BLaER1 treated with 17β-estradiol and CSF1 and Interleukin-3, amounts not matched to agents 10 nM and 100 nM (cell line): ENCODE data around the gene EWSR1.
"Not testable (repeated sequence)": the region's sequence is repeated elsewhere in the genome, so short reads cannot be mapped to it uniquely, and the experiment has no call there.

Experiments used
- H3K27ac ChIP-seq, 11 experiments: shearing (Covaris generic); formaldehyde crosslinking; 2 replicates each; pipeline ENCODE4 v1.8.1; 2022
- H3K27me3 ChIP-seq, 11 experiments: shearing (Covaris generic); formaldehyde crosslinking; 2 replicates each; pipeline ENCODE4 v1.8.1; 2022
- H3K36me3 ChIP-seq, 11 experiments: shearing (Covaris generic); formaldehyde crosslinking; 2 replicates each; pipeline ENCODE4 v1.8.1; 2022
- H3K4me1 ChIP-seq, 10 experiments: shearing (Covaris generic); formaldehyde crosslinking; 2 replicates each; pipeline ENCODE4 v1.8.1; 2022
- H3K4me2 ChIP-seq, 11 experiments: shearing (Covaris generic); formaldehyde crosslinking; 2 replicates each; pipeline ENCODE4 v1.8.1; 2022
- H3K4me3 ChIP-seq, 10 experiments: shearing (Covaris generic); formaldehyde crosslinking; 2 replicates each; pipeline ENCODE4 v1.8.1; 2022
- H3K9ac ChIP-seq, 11 experiments: shearing (Covaris generic); formaldehyde crosslinking; 2 replicates each; pipeline ENCODE4 v1.8.1; 2022
- H3K9me3 ChIP-seq, 11 experiments: shearing (Covaris generic); formaldehyde crosslinking; replicated peaks in 1 of 11; 2 replicates each; pipeline ENCODE4 v1.8.1; 2022
- H4K20me1 ChIP-seq, 11 experiments: shearing (Covaris generic); formaldehyde crosslinking; 2 replicates each; pipeline ENCODE4 v1.8.1; 2022
- Cebpa-rat ChIP-seq, 11 experiments: shearing (Covaris generic); IDR thresholded peaks; 2 replicates each; pipeline ENCODE4 v1.8.1; 2022

The EWSR1 gene

DNA sequence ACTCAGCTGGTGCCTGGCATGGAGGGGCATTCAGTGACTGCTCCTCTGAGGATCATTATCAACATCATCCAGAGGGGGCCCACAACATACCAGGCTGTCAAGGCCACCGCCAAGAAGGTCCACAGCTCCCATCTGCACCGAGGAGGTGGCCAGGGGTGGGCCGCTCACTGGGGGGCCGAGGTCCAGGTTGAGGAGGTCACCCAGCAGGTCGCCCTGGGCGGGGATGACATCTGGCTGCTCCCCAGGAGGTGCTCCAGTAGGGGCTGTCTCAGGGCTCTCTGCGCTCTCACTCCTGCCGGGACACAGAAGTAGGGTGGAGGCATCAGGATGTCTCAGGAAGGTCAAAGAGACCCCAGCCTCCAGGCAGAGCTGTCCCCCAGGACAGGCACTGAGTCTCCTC lies 72.5 kb downstream of the EWSR1 start:
- no peak for TF ChIP-seq Cebpa-rat (IDR thresholded peaks at IDR 0.05)
- Histone ChIP-seq H3K9me3 (no peaks in the 10 kb centered on the region), H3K4me1 (peaks cover 53 to 91% (median 86%) of the 10 kb centered on the region in 10 experiments), H3K9ac (peak overlapping the region in 1 of 11 experiments; percentile 29; a peak in 1 of 22 replicates), H3K36me3 (peaks cover 57 to 100% (median 82%) of the 10 kb centered on the region in 11 experiments), H3K4me3 (no peak overlapping the region), H3K27me3 (no peaks in the 10 kb centered on the region), H3K27ac (peak overlapping the region in 3 of 11 experiments; percentile 63 to 72 (median 68); a peak in 3 of 22 replicates), H3K4me2 (peak overlapping the region in 6 of 11 experiments; percentile 27 to 98 (median 42); a peak in 10 of 22 replicates), H4K20me1 (peaks cover 6 to 100% (median 54%) of the 10 kb centered on the region in 11 experiments; a peak in 20 of 22 replicates)

DNA sequence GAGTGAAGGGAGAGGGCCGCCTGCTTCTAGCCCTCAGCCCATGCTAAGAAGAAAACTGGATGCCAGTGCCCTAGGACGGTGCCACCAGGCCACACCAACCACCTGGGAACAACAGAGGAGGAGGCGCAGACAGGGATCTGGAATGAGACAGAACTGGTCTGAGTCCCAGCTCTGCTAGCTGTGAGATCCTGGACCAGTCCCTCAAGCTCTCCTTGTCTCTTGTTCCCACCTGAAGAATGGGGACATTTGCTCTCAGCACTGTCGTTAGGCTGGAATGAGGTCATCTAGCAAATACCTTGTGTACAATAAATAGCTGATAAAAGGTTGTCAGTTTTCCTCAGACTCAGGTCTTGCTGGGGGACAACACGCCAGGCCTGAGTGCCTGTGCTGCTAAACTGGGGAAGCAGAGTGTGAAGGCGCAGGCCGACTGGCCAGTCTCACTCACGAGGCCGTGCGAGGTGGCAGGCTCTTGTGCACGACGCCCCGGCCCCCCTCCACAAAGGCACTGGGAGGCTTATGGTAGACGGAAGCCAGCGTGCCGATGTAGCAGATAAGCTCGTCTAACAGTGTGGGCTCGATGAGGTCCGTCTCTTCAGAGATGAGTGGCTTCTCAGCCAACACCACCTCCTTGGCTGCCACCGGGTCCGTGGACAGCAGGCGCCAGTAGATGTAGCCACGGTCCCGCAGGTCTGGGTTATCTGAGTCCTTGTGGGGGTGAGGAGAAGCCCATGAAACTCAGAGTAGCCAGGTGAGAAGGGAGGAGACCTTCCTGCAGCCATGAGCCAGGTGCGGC lies 73.2 kb downstream of the EWSR1 start:
- peak overlapping the region in 8 of 11 experiments; percentile 61 to 89 (median 79); a peak in 15 of 22 replicates for H3K4me2 ChIP-seq
- H3K27ac ChIP-seq, result peak overlapping the region in 5 of 11 experiments; percentile 58 to 72 (median 68); a peak in 9 of 22 replicates
- peaks cover 59 to 100% (median 82%) of the 10 kb centered on the region in 11 experiments for H3K36me3 ChIP-seq

DNA sequence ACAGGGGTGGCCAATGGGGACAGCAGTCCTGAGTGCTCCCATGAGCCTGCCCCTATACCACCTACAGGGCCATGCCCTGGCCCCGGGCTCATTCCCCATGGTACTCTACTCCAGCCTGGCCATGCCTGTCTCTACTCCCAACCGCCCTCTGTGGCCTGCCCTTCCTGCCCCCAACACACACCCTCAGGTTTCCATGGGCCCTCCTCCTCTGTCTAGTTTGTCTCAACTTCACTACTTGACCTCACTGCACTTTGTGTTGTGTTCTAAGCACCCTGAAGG lies 73.7 kb downstream of the EWSR1 start:
- H3K27ac ChIP-seq, result peak overlapping the region in 5 of 11 experiments; percentile 58 to 72 (median 68); a peak in 11 of 22 replicates
- TF ChIP-seq Cebpa-rat (IDR thresholded peaks at IDR 0.05), result no peak
- H3K9me3 ChIP-seq, result no peaks in the 10 kb centered on the region
- H3K9ac ChIP-seq, result peak overlapping the region in 3 of 11 experiments; percentile 24 to 66 (median 54); a peak in 3 of 22 replicates
- no peak overlapping the region for H3K4me3 ChIP-seq
- peaks cover 45 to 79% (median 73%) of the 10 kb centered on the region in 10 experiments for H3K4me1 ChIP-seq
- peaks cover 1 to 100% (median 49%) of the 10 kb centered on the region in 11 experiments; a peak in 20 of 22 replicates for H4K20me1 ChIP-seq
- H3K4me2 ChIP-seq, result peak overlapping the region in 9 of 11 experiments; percentile 55 to 87 (median 74); a peak in 17 of 22 replicates
- peaks cover 61 to 100% (median 82%) of the 10 kb centered on the region in 11 experiments for H3K36me3 ChIP-seq
- no peaks in the 10 kb centered on the region for H3K27me3 ChIP-seq

More for the DNA sequence above, 73.2 kb downstream of the EWSR1 start:
- Histone ChIP-seq H3K27me3 (no peaks in the 10 kb centered on the region), H3K4me3 (no peak overlapping the region), H3K9ac (peak overlapping the region in 1 of 11 experiments; percentile 29; a peak in 1 of 22 replicates), H3K4me1 (peaks cover 46 to 84% (median 79%) of the 10 kb centered on the region in 10 experiments), H3K9me3 (no peaks in the 10 kb centered on the region), H4K20me1 (peaks cover 6 to 100% (median 49%) of the 10 kb centered on the region in 11 experiments; a peak in 20 of 22 replicates)
- TF ChIP-seq Cebpa-rat (IDR thresholded peaks at IDR 0.05), result no peak

DNA sequence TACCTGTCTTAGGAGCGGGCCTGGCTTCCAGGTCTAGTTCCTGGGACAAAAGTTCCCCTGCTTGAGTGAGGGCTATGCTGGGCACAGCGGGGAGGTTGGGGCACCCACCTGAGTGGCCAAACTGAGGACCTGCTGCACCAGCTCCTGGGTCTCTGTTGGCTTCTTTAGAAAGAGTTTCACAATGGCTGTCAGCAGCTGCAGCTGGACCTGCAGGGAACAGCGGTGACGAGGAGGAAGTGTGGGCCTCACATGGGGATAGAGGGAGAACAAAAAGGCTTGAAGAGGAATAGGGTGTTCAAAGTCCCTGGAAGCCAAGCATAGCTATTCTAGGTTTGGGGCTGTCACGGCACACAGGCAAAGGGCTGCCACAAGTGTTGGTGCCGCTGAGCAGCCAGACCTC lies 74.1 kb downstream of the EWSR1 start:
- Histone ChIP-seq H3K9ac (peak overlapping the region in 7 of 11 experiments; percentile 7 to 66 (median 43); a peak in 10 of 22 replicates), H3K4me2 (peak overlapping the region; percentile 30 to 87 (median 71); a peak in 21 of 22 replicates), H3K4me3 (no peak overlapping the region), H3K27me3 (no peaks in the 10 kb centered on the region), H3K36me3 (peaks cover 65 to 100% (median 82%) of the 10 kb centered on the region in 11 experiments), H3K27ac (peak overlapping the region in 7 of 11 experiments; percentile 26 to 72 (median 63); a peak in 13 of 22 replicates), H3K4me1 (peaks cover 41 to 75% (median 70%) of the 10 kb centered on the region in 10 experiments), H3K9me3 (no peaks in the 10 kb centered on the region), H4K20me1 (peaks cover 0 to 100% (median 47%) of the 10 kb centered on the region in 11 experiments; a peak in 20 of 22 replicates)
- peak in 3 of 11 experiments; percentile 22 to 72 (median 59); a peak in 3 of 22 replicates for TF ChIP-seq Cebpa-rat (IDR thresholded peaks at IDR 0.05)

DNA sequence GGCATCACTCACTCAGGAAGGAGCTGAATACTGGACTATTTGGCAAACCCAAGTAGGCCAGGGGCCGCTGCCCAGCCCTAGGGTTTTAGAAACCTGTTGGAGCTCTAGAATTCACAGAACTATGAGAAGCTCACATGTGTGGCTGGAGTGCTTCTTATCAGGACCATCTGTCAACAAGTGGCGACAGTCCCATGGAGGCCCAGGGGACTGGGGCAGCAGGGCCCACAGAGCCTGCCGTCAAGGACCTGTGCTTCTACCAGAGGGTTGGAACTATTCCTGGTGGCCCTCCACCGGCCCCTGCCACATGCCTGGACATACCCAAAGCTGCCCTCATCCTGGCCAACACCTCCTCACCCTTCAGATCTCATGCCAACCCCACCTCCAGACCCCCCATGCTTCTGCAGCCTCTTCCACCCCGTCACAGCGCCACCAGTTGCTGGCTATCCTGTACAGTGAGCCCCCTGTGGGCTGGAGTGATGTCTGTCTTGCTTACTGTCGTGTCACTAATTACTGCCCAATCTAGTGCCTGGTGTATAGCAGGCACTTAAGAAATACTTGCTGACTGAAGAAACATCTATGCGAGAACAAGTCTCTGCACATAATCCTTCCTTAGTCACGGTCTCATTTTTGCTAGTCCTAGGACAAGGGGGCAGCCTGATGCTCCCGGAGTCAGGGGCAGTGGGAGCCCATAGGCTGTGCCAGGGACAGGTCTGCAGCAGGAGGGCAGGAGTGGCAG lies 74.7 kb downstream of the EWSR1 start:
- no peak overlapping the region for H3K4me3 ChIP-seq
- H3K27me3 ChIP-seq, result no peaks in the 10 kb centered on the region
- peaks cover 71 to 100% (median 85%) of the 10 kb centered on the region in 11 experiments for H3K36me3 ChIP-seq
- peaks cover 36 to 69% (median 64%) of the 10 kb centered on the region in 10 experiments for H3K4me1 ChIP-seq
- H3K9ac ChIP-seq, result peak overlapping the region in 7 of 11 experiments; percentile 7 to 66 (median 43); a peak in 11 of 22 replicates
- H3K9me3 ChIP-seq, result no peaks in the 10 kb centered on the region
- peak overlapping the region; percentile 30 to 87 (median 71) for H3K4me2 ChIP-seq
- H4K20me1 ChIP-seq, result peaks cover 0 to 100% (median 41%) of the 10 kb centered on the region in 11 experiments; a peak in 20 of 22 replicates
- TF ChIP-seq Cebpa-rat (IDR thresholded peaks at IDR 0.05), result no peak
- peak overlapping the region in 7 of 11 experiments; percentile 26 to 72 (median 63); a peak in 14 of 22 replicates for H3K27ac ChIP-seq

DNA sequence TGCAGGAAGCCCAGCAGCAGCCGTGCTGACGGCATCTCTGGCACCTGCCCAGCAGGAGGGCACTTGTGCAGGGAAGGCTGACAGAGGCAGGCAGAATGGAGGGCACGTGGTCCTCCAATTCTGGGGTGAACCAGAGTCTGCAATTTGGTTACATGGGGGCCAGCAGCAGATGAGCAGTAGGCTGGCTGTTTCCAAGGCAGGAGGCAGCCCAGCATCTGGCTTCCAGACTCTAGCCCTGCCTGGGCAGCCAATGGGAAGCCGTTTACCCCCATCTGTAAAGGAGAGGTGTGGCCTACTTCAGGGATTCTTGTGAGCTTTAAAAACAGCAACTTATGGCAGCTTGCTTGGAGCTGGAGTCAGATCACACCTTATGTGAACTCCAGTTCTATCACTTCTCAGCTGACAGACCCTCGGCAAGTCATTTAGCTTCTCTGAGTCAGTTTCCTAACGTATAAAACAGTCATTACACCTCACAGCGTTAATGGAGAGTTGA lies 75.3 kb downstream of the EWSR1 start:
- Histone ChIP-seq H3K27ac (peak overlapping the region in 4 of 11 experiments; percentile 63 to 72 (median 70); a peak in 7 of 22 replicates), H3K36me3 (peaks cover 72 to 100% (median 88%) of the 10 kb centered on the region in 11 experiments), H3K4me3 (no peak overlapping the region), H3K4me1 (peaks cover 29 to 63% (median 58%) of the 10 kb centered on the region in 10 experiments), H3K4me2 (peak overlapping the region; percentile 30 to 87 (median 71)), H3K9me3 (no peaks in the 10 kb centered on the region), H3K9ac (peak overlapping the region in 4 of 11 experiments; percentile 20 to 66 (median 48); a peak in 7 of 22 replicates), H3K27me3 (no peaks in the 10 kb centered on the region), H4K20me1 (peaks cover 0 to 100% (median 41%) of the 10 kb centered on the region in 11 experiments; a peak in 20 of 22 replicates)
- TF ChIP-seq Cebpa-rat (IDR thresholded peaks at IDR 0.05), result no peak

DNA sequence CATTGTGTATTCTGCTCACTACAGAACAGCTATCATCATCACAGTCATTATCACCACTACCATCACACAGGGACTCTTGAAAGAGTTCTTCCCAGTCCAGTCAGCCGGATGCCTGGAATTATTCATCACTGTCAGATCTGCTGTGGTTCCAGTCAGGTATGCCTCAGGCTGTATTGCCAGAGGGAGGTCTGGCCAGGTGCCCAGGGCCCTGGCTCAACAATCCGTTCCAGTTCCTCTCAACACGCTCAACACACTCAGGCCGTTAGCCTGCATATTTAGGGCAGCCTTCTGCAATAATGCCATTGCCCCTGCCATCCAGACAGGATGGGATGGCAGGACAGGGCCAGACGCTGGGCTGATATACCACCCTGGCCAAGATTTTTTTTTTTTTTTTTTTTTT lies 76.1 kb downstream of the EWSR1 start:
- Histone ChIP-seq H3K4me1 (peaks cover 23 to 56% (median 52%) of the 10 kb centered on the region in 10 experiments), H3K27ac (no peak overlapping the region), H3K4me3 (no peak overlapping the region), H3K27me3 (no peaks in the 10 kb centered on the region), H4K20me1 (peaks cover 0 to 99% (median 41%) of the 10 kb centered on the region in 11 experiments; a peak in 20 of 22 replicates), H3K9ac (no peak overlapping the region), H3K9me3 (no peaks in the 10 kb centered on the region), H3K36me3 (peaks cover 72 to 100% (median 88%) of the 10 kb centered on the region in 11 experiments), H3K4me2 (peak overlapping the region in 8 of 11 experiments; percentile 55 to 87 (median 76); a peak in 14 of 22 replicates)
- TF ChIP-seq Cebpa-rat (IDR thresholded peaks at IDR 0.05), result no peak

DNA sequence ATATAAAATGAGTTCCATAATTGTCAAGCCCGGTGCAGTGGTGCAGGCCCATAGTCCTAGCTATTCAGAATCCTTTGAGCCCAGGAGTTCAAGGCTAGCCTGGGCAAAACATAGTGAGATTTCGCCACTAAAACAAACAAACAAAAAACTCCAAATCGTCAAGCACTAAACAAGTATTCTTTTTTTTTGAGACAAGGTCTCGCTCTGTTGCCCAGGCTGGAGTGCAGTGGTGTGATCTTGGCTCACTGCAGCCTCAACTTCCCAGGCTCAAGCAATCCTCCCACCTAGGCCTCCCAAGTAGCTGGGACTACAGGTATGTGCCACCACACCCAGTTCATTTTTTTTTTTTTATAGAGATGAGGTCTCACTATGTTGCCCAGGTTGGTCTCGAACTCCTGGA lies 76.8 kb downstream of the EWSR1 start:
- H3K9ac ChIP-seq, H3K4me3 ChIP-seq, H3K27me3 ChIP-seq, H3K9me3 ChIP-seq, H3K27ac ChIP-seq: not testable (repeated sequence)
- H3K4me2 ChIP-seq, result peak overlapping the region in 1 of 11 experiments; percentile 81; a peak in 2 of 22 replicates
- peaks cover 0 to 99% (median 35%) of the 10 kb centered on the region in 11 experiments; a peak in 20 of 22 replicates for H4K20me1 ChIP-seq
- peaks cover 23 to 48% (median 44%) of the 10 kb centered on the region in 10 experiments for H3K4me1 ChIP-seq
- peaks cover 72 to 100% (median 88%) of the 10 kb centered on the region in 11 experiments for H3K36me3 ChIP-seq
